K562 (cell line): Measurements from ENCODE around the gene SLC27A2. TPM values are rescaled to one million over a fixed set of nuclear protein-coding genes. Genes with fewer than 3 reads are reported as not detected.

Experiments
- ATAC-seq: fragments of 200-7000 bp; cut with Tn5 transposase; 3 replicates; pipeline ENCODE4 v1.9.1; 2020; ENCODE audit warnings: moderate library complexity
- BruUV-seq: library from RNA; stranded (reverse); fragments of 400-500 nt; replicated peaks from 2 replicates; lab custom pipeline; 2021; lab: Mats Ljungman, UMichigan
- CTCF ChIA-PET: fragments of 300-600 bp; formaldehyde crosslinking; extraction: SDS; loops from one replicate; lab custom pipeline; 2021; ENCODE audit warnings: low intra/inter-chr PET ratio; lab: Yijun Ruan, JAX
- POLR2A ChIA-PET: fragments of 300-600, 350-650 bp; sonication (Branson Sonifier 250); formaldehyde crosslinking; extraction: SDS; loops from one replicate; lab custom pipeline; 2021; ENCODE audit warnings: antibody characterized with exemption, inconsistent platforms; lab: Yijun Ruan, JAX
- DNase-seq, 4 experiments: peaks; one replicate each; pipeline versions ENCODE4 v3.0.0 to v3.0.0-alpha.2; 2011 to 2018; ENCODE audit warnings: low spot score in 3 of 4, mixed read lengths in 3 of 4; ENCODE audit errors: extremely low read depth in 1 of 4
- FAIRE-seq: peaks from 2 replicates; lab custom pipeline; 2011; peaks lifted over from hg19 to GRCh38; lab: Jason Lieb, UNC
- H2AFZ ChIP-seq: 2 replicates; pipeline ENCODE4 v1.6.0; 2011; ENCODE audit warnings: low read depth, low read length, control low read depth, inconsistent platforms
- H3K27ac ChIP-seq: fragments of 200-600 bp; 3 replicates; pipeline ENCODE4 v1.8.0; 2011; ENCODE audit warnings: low read depth, mild to moderate bottlenecking, control low read depth, inconsistent platforms, low read length, moderate library complexity, mixed read lengths; ENCODE audit errors: extremely low read depth
- H3K27me3 ChIP-seq, 2 experiments: fragments of 300-600 bp in 1 of 2; 2 replicates in 1 of 2; 3 replicates in 1 of 2; pipeline versions ENCODE4 v1.6.0 to v1.8.0; 2011; ENCODE audit warnings: inconsistent platforms in 2 of 2, low read length in 2 of 2, mild to moderate bottlenecking in 1 of 2, mixed read lengths in 1 of 2, moderate library complexity in 1 of 2; ENCODE audit not compliant: control insufficient read depth in 2 of 2, insufficient read depth in 2 of 2
- H3K36me3 ChIP-seq: fragments of 300-600 bp; 3 replicates; pipeline ENCODE4 v1.8.0; 2011; ENCODE audit warnings: mild to moderate bottlenecking, low read length, inconsistent platforms; ENCODE audit not compliant: control insufficient read depth, insufficient read depth
- H3K4me1 ChIP-seq, 2 experiments: fragments of 200-600 bp in 1 of 2; replicated peaks in 1 of 2; 2 replicates in 1 of 2; 3 replicates in 1 of 2; pipeline versions ENCODE4 v1.5.1 to v1.8.0; 2011; ENCODE audit warnings: inconsistent platforms in 2 of 2, low read length in 2 of 2, mild to moderate bottlenecking in 1 of 2, mixed read lengths in 1 of 2, moderate library complexity in 1 of 2; ENCODE audit not compliant: control insufficient read depth in 2 of 2, insufficient read depth in 2 of 2
- H3K4me2 ChIP-seq: 2 replicates; pipeline ENCODE4 v1.6.1; 2011; ENCODE audit warnings: low read length, control low read depth, inconsistent platforms, mixed read lengths; ENCODE audit not compliant: insufficient read depth
- H3K4me3 ChIP-seq: fragments of 200-600 bp; sonication (generic), shearing (Covaris generic); 2 replicates; pipeline ENCODE4 v1.5.1; 2016; ENCODE audit warnings: control low read depth, inconsistent platforms
- H3K79me2 ChIP-seq: fragments of 200-600 bp; 3 replicates; pipeline ENCODE4 v1.8.0; 2011; ENCODE audit warnings: low read length, inconsistent platforms; ENCODE audit not compliant: control insufficient read depth, insufficient read depth
- H3K9ac ChIP-seq, 2 experiments: 2 replicates each; pipeline versions ENCODE4 v1.6.0 to v1.6.1; 2011; ENCODE audit warnings: low read depth in 2 of 2, low read length in 2 of 2, control low read depth in 1 of 2, inconsistent platforms in 1 of 2, mild to moderate bottlenecking in 1 of 2, mixed read lengths in 1 of 2; ENCODE audit not compliant: insufficient read depth in 1 of 2
- H3K9me1 ChIP-seq: one replicate; pipeline ENCODE4 v1.6.0; 2011; ENCODE audit warnings: inconsistent platforms, mild to moderate bottlenecking, low read length, moderate library complexity; ENCODE audit not compliant: control insufficient read depth, insufficient read depth
- H3K9me3 ChIP-seq: replicated peaks from 2 replicates; pipeline ENCODE4 v1.5.1; 2011; ENCODE audit warnings: low read depth, low read length, inconsistent platforms; ENCODE audit not compliant: control insufficient read depth, insufficient read depth
- H4K20me1 ChIP-seq: replicated peaks from 2 replicates; pipeline ENCODE4 v1.6.1; 2011; ENCODE audit warnings: low read length, inconsistent platforms, mixed read lengths; ENCODE audit not compliant: control insufficient read depth, insufficient read depth
- ARHGAP35 ChIP-seq: fragments of 450-650 bp; IDR thresholded peaks from 2 replicates; pipeline ENCODE4 v1.6.1; 2018; ENCODE audit not compliant: partially characterized antibody
- KAT7 ChIP-seq: sonication (generic); formaldehyde crosslinking; IDR thresholded peaks from 2 replicates; pipeline ENCODE4 v1.8.0; 2022; ENCODE audit warnings: missing genetic modification reagents, mild to moderate bottlenecking, borderline replicate concordance
- KLF13 ChIP-seq: fragments of 450-650 bp; IDR thresholded peaks from 2 replicates; pipeline ENCODE4 v1.6.1; 2016; ENCODE audit warnings: missing genetic modification characterization, low read depth, mild to moderate bottlenecking, missing compliant biosample characterization, moderate library complexity, borderline replicate concordance
- MAFG ChIP-seq: fragments of 450-650 bp; conservative IDR thresholded peaks from 2 replicates; pipeline ENCODE4 v1.6.1; 2016; ENCODE audit warnings: missing genetic modification characterization, missing compliant biosample characterization
- NFATC3 ChIP-seq: fragments of 450-650 bp; IDR thresholded peaks from 2 replicates; pipeline ENCODE4 v1.6.1; 2017; ENCODE audit warnings: mild to moderate bottlenecking
- PHF21A ChIP-seq: fragments of 450-650 bp; IDR thresholded peaks from 2 replicates; pipeline ENCODE4 v1.6.1; 2017; ENCODE audit warnings: low read depth, borderline replicate concordance
- SMARCE1 ChIP-seq: fragments of 450-650 bp; IDR thresholded peaks from 2 replicates; pipeline ENCODE4 v1.7.1; 2016; ENCODE audit warnings: mild to moderate bottlenecking
- TEAD1 ChIP-seq, 2 experiments: fragments of 450-650 bp in 1 of 2; sonication (generic) in 1 of 2; formaldehyde crosslinking; IDR thresholded peaks; 2 replicates each; pipeline versions ENCODE4 v1.4.0 to v1.8.0; 2020 to 2022; ENCODE audit warnings: mild to moderate bottlenecking in 2 of 2, missing genetic modification reagents in 1 of 2
- ZBTB26 ChIP-seq: fragments of 450-650 bp; formaldehyde crosslinking; IDR thresholded peaks from 2 replicates; pipeline ENCODE4 v1.4.0; 2022; ENCODE audit warnings: missing genetic modification characterization
- ZKSCAN3 ChIP-seq: fragments of 250-450 bp; sonication (Bioruptor Pico); IDR thresholded peaks from 2 replicates; pipeline ENCODE4 v1.4.0; 2020
- ZNF212 ChIP-seq: fragments of 450-650 bp; formaldehyde crosslinking; IDR thresholded peaks from 2 replicates; pipeline ENCODE4 v1.4.0; 2020; ENCODE audit warnings: mild to moderate bottlenecking
- ZNF239 ChIP-seq: fragments of 250-450 bp; sonication (Bioruptor Pico); IDR thresholded peaks from 2 replicates; pipeline ENCODE4 v1.4.0; 2020; ENCODE audit warnings: mild to moderate bottlenecking
- ZNF263 ChIP-seq: sonication (generic); formaldehyde crosslinking; IDR thresholded peaks from 2 replicates; pipeline ENCODE4 v1.8.0; 2022; ENCODE audit warnings: mild to moderate bottlenecking, missing genetic modification reagents, borderline replicate concordance
- ZNF354B ChIP-seq: fragments of 250-450 bp; sonication (Bioruptor Pico); IDR thresholded peaks from 2 replicates; pipeline ENCODE4 v1.4.0; 2020
- ZNF77 ChIP-seq: fragments of 250-450 bp; sonication (Bioruptor Pico); IDR thresholded peaks from 2 replicates; pipeline ENCODE4 v1.5.0; 2020
- WGBS: fragments of 100-300 bp; shearing (Covaris generic); methylation state at CpG from one replicate; pipeline ENCODE4 v1.1.6; 2016; ENCODE audit warnings: low coverage, mixed read lengths; ENCODE audit not compliant: insufficient coverage; ENCODE audit errors: missing lambda C conversion rate; 5-methylcytosine and 5-hydroxymethylcytosine counted together
- in situ Hi-C: fragments of 300-500 bp; cut with MboI; formaldehyde crosslinking; loops from 4 replicates; pipeline ENCODE4 v1.15.0; 2018; ENCODE audit warnings: inconsistent platforms, mixed read lengths
- intact Hi-C: fragments of 100-400 bp; cut with micrococcal nuclease; formaldehyde crosslinking; loops from 2 replicates; pipeline ENCODE4 v1.14.2; 2022
- polyA plus RNA-seq, 8 experiments: library from polyadenylated mRNA; depleted of rRNA in 4 of 8; stranded (reverse) in 5 of 8; unstranded in 3 of 8; fragments of >200 nt; fragmentation: Nextera tagmentation in 2 of 8; fragmentation: Illumina TruSeq in 1 of 8; extraction: Ambion mirVana in 2 of 8; extraction: Trizol in 1 of 8; gene quantifications; 2 replicates each; pipeline versions ENCODE4 v1.2.1 to v1.2.3, GENCODE V29; 2011 to 2014; ENCODE audit warnings: inconsistent platforms in 1 of 8, missing spikeins in 1 of 8
- total RNA-seq, 7 experiments: library from RNA; depleted of rRNA in 6 of 7; stranded (reverse); fragments of >200 nt in 6 of 7; fragmentation: Illumina TruSeq in 2 of 7; extraction: Trizol in 2 of 7; gene quantifications; 2 replicates each; pipeline versions ENCODE4 v1.2.1 to v1.2.3, GENCODE V29; 2011 to 2021; ENCODE audit warnings: low replicate concordance in 1 of 7
- TF ChIP-seq, protein P1 (sequence below), 3 experiments: fragments of 200-800 bp in 1 of 3; sonication (Bioruptor generic) in 1 of 3; sonication (generic) in 1 of 3; formaldehyde crosslinking in 1 of 3; IDR thresholded peaks; 2 replicates each; pipeline versions ENCODE4 v1.6.1 to v1.8.0; 2016 to 2022; ENCODE audit warnings: mild to moderate bottlenecking in 2 of 3, missing compliant biosample characterization in 2 of 3, missing genetic modification characterization in 2 of 3, missing genetic modification reagents in 1 of 3
- TF ChIP-seq, protein P2 (sequence below), 2 experiments: fragments of 200-800 bp in 1 of 2; sonication (Bioruptor generic) in 1 of 2; sonication (generic) in 1 of 2; formaldehyde crosslinking in 1 of 2; IDR thresholded peaks in 1 of 2; conservative IDR thresholded peaks in 1 of 2; 2 replicates each; pipeline versions ENCODE4 v1.5.0 to v1.6.1; 2016 to 2020; ENCODE audit warnings: missing compliant biosample characterization in 1 of 2, missing genetic modification characterization in 1 of 2, missing genetic modification reagents in 1 of 2

SLC27A2 gene
- total and polyA plus RNA-seq, 9 of the 15 experiments (the other 6 are each of a cell fraction or from before 2014, with no cell fraction given), result 4.9 to 38.0 (median 22.7) TPM

DNA sequence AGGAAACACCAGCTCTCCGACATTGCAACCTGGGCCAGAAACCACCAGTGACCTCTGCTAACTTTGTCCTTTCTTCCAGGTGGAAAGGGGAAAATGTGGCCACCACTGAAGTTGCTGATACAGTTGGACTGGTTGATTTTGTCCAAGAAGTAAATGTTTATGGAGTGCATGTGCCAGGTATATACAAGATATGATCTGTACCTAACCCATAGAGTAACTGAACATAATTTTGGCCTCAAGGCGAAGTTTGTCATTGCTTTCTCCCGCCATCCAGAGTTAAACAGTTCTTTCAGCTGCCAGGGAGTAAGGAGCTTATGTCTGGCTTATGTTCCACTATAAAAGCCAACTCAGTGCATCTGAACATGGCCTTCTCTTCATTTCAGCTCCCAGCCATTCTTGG lies 46.9 kb downstream of the SLC27A2 start:
- no peak overlapping the region for H3K4me3 ChIP-seq
- BruUV-seq, result no TSS peak
- ATAC-seq (no peak), FAIRE-seq (no peak), DNase-seq (no peak)
- no peak overlapping the region for H3K27ac ChIP-seq
- CTCF ChIA-PET, result no interaction called here
- no peaks in the 10 kb centered on the region for H3K9me3 ChIP-seq
- no peaks in the 10 kb centered on the region for H3K9me1 ChIP-seq
- H4K20me1 ChIP-seq, result no peaks in the 10 kb centered on the region
- H3K4me1 ChIP-seq, result no peaks in the 10 kb centered on the region
- intact Hi-C loops, result no loop called here
- in situ Hi-C loops, result no loop called here
- no peak overlapping the region for H2AFZ ChIP-seq
- POLR2A ChIA-PET, result interaction anchor here (0.6 to 1.4 kb wide), 5 partner anchors 9 to 1351 kb away, joined by 3 to 5 read pairs (median 4); partner anchors contain the start of gene EID1
- no peaks in the 10 kb centered on the region for H3K27me3 ChIP-seq
- no peaks in the 10 kb centered on the region for H3K79me2 ChIP-seq
- 84% methylated on average over 3 of the region's 3 CpGs for WGBS
- no peak overlapping the region for H3K4me2 ChIP-seq
- H3K36me3 ChIP-seq, result peaks cover 37% of the 10 kb centered on the region
- TF ChIP-seq KLF13 (tag), result no peak
- no peak for TF ChIP-seq ZNF354B (CRISPR knock-in tag)
- no peak for TF ChIP-seq ZNF77 (CRISPR knock-in tag)
- no peak for TF ChIP-seq ZNF239 (CRISPR knock-in tag)
- no peak for TF ChIP-seq MAFG (tag)
- no peak for TF ChIP-seq ZBTB26 (CRISPR knock-in tag)
- TF ChIP-seq PHF21A, result no peak
- no peak for TF ChIP-seq NFATC3
- TF ChIP-seq KAT7, result no peak
- TF ChIP-seq TEAD1 (CRISPR knock-in tag; IDR thresholded peaks at IDR 0.05), result no peak
- TF ChIP-seq, protein P1, sequence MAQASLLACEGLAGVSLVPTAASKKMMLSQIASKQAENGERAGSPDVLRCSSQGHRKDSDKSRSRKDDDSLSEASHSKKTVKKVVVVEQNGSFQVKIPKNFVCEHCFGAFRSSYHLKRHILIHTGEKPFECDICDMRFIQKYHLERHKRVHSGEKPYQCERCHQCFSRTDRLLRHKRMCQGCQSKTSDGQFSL (CRISPR knock-in tag; IDR thresholded peaks at IDR 0.05), result no peak
- TF ChIP-seq, protein P1 (tag; IDR thresholded peaks at IDR 0.05), result no peak
- TF ChIP-seq, protein P2, sequence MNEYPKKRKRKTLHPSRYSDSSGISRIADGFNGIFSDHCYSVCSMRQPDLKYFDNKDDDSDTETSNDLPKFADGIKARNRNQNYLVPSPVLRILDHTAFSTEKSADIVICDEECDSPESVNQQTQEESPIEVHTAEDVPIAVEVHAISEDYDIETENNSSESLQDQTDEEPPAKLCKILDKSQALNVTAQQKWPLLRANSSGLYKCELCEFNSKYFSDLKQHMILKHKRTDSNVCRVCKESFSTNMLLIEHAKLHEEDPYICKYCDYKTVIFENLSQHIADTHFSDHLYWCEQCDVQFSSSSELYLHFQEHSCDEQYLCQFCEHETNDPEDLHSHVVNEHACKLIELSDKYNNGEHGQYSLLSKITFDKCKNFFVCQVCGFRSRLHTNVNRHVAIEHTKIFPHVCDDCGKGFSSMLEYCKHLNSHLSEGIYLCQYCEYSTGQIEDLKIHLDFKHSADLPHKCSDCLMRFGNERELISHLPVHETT (CRISPR knock-in tag; conservative IDR thresholded peaks at IDR 0.05 in 1 of 2, IDR thresholded peaks at IDR 0.05 in 1 of 2), result no peak
- no peak for TF ChIP-seq ZNF212 (CRISPR knock-in tag)
- TF ChIP-seq ZNF263 (CRISPR knock-in tag), result no peak
- no peak for TF ChIP-seq SMARCE1
- TF ChIP-seq ZKSCAN3, result no peak
- no peak for TF ChIP-seq ARHGAP35
- H3K9ac ChIP-seq, result no peak overlapping the region
